Type B pancreatic cell (in vitro differentiated cells): ENCODE measurements around the gene ZNF428. TPM values are rescaled to one million over a fixed set of nuclear protein-coding genes. Genes with fewer than 3 reads are reported as not detected.

Experiments
- DNase-seq: peaks from one replicate; pipeline ENCODE4 v3.0.0; 2021; ENCODE audit warnings: mixed read lengths; ENCODE audit not compliant: unreplicated experiment; ENCODE audit errors: extremely low spot score
- H3K27ac Mint-ChIP-seq: 2 replicates; pipeline ENCODE4 v1.8.0; 2021; ENCODE audit warnings: mild to moderate bottlenecking, mixed read lengths
- H3K27me3 Mint-ChIP-seq: 2 replicates; pipeline ENCODE4 v1.8.0; 2021; ENCODE audit warnings: mixed read lengths
- H3K36me3 Mint-ChIP-seq: 2 replicates; pipeline ENCODE4 v1.8.0; 2021; ENCODE audit warnings: mixed read lengths
- H3K4me1 Mint-ChIP-seq: one replicate; pipeline ENCODE4 v1.8.0; 2021; ENCODE audit warnings: mixed read lengths; ENCODE audit not compliant: unreplicated experiment
- H3K4me3 Mint-ChIP-seq: 2 replicates; pipeline ENCODE4 v1.8.0; 2021; ENCODE audit warnings: mild to moderate bottlenecking, mixed read lengths
- H3K9me3 Mint-ChIP-seq: 2 replicates; pipeline ENCODE4 v1.8.0; 2021; ENCODE audit warnings: mixed read lengths
- total RNA-seq: library from RNA; stranded (reverse); gene quantifications from 2 replicates; pipeline ENCODE4 v1.2.1, GENCODE V29; 2021; ENCODE audit warnings: low replicate concordance
- TF ChIP-seq, protein P1 (sequence below): fragments of 200-600 bp; sonication (generic); conservative IDR thresholded peaks from 2 replicates; pipeline ENCODE4 v1.5.0; 2021; ENCODE audit warnings: antibody characterized with exemption, mild to moderate bottlenecking

ZNF428 gene
- total RNA-seq, 1 donor from 2014 or later = 76.9 TPM

- Mint-ChIP-seq H3K36me3 (peaks cover 12% of the 10 kb centered on the region), H3K4me1 (no peaks in the 10 kb centered on the region), H3K4me3 (no peak overlapping the region), H3K9me3 (no peaks in the 10 kb centered on the region), H3K27ac (no peak overlapping the region), H3K27me3 (no peaks in the 10 kb centered on the region)
- TF ChIP-seq, protein P1, sequence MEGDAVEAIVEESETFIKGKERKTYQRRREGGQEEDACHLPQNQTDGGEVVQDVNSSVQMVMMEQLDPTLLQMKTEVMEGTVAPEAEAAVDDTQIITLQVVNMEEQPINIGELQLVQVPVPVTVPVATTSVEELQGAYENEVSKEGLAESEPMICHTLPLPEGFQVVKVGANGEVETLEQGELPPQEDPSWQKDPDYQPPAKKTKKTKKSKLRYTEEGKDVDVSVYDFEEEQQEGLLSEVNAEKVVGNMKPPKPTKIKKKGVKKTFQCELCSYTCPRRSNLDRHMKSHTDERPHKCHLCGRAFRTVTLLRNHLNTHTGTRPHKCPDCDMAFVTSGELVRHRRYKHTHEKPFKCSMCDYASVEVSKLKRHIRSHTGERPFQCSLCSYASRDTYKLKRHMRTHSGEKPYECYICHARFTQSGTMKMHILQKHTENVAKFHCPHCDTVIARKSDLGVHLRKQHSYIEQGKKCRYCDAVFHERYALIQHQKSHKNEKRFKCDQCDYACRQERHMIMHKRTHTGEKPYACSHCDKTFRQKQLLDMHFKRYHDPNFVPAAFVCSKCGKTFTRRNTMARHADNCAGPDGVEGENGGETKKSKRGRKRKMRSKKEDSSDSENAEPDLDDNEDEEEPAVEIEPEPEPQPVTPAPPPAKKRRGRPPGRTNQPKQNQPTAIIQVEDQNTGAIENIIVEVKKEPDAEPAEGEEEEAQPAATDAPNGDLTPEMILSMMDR = no peak
- no peak for DNase-seq
Observed at GRCh38 chr19:43628646-43629326, 9.4 kb upstream of the ZNF428 start.

DNA sequence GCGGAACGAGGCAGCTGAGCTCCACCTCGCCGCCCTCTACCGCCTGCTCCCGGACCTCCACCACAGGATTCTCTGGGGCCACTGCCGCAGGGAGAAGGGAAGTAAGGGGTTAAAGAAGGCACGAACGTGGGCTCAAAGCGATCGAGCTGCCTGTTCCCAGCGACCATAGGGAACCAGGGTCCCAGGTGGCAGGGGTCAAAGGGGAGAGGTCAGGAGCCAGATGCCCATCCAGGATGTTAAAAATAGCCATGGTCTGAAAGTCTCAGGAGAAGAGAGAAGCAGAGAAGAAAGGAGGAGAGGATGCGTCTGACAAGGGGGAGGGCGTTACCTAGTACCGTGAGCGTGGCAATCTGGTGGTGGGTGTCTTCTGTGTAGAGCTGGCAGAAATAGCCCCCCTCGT lies 7.4 kb upstream of the ZNF428 start:
- Mint-ChIP-seq H3K36me3 (peaks cover 15% of the 10 kb centered on the region), H3K9me3 (no peaks in the 10 kb centered on the region), H3K27me3 (no peaks in the 10 kb centered on the region), H3K4me3 (no peak overlapping the region), H3K4me1 (no peaks in the 10 kb centered on the region), H3K27ac (no peak overlapping the region)
- TF ChIP-seq, protein P1 = no peak
- DNase-seq = no peak

DNA sequence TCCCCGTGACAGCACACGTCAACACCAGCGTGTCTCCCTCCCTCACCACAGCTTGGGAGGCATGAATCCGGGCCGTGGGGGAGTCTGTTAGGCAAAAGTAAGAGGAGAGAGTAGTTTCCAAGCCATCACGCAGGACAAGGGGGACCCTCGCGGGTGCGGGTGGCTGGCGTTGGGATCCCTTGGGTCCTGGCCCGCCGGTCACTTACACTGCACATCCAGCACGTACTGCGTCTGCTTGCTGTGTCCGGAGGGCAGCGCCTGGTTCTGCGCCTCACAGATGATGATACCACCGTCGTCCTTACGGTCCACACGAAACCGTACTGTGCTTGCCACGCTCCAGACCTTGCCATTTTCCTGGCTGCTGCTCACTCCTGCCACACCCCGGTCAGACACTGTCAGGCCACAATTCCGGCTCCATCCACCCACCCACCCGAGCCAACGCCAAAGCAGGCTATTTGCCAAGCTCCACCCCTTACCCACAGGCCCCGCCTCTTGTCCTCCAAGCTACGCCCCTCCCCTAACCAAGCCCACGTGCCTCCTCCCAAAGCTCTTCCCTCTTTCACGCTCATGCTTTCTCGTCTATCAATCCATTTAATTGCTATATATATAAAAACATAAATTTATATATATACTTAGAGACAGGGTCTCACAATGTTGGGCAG lies 6.6 kb upstream of the ZNF428 start:
- TF ChIP-seq, protein P1 = no peak
- Mint-ChIP-seq H3K4me1 (peaks cover 3% of the 10 kb centered on the region), H3K4me3 (no peak overlapping the region), H3K9me3 (no peaks in the 10 kb centered on the region), H3K27ac (no peak overlapping the region), H3K36me3 (peaks cover 19% of the 10 kb centered on the region), H3K27me3 (no peaks in the 10 kb centered on the region)
- no peak for DNase-seq

GRCh38 chr19:43624933-43625332 lies 5.5 kb upstream of the ZNF428 start:
- H3K27ac Mint-ChIP-seq = no peak overlapping the region
- DNase-seq = no peak
- H3K36me3 Mint-ChIP-seq = peaks cover 19% of the 10 kb centered on the region
- TF ChIP-seq, protein P1 = no peak
- H3K4me3 Mint-ChIP-seq = no peak overlapping the region
- H3K27me3 Mint-ChIP-seq = no peaks in the 10 kb centered on the region
- H3K4me1 Mint-ChIP-seq = peaks cover 13% of the 10 kb centered on the region
- no peaks in the 10 kb centered on the region for H3K9me3 Mint-ChIP-seq

- Mint-ChIP-seq H3K4me1 (peaks cover 16% of the 10 kb centered on the region), H3K9me3 (no peaks in the 10 kb centered on the region), H3K36me3 (peaks cover 19% of the 10 kb centered on the region), H3K27me3 (no peaks in the 10 kb centered on the region), H3K4me3 (no peak overlapping the region), H3K27ac (peak overlapping the region; percentile 16)
- TF ChIP-seq, protein P1 = no peak
- DNase-seq = no peak
Observed at GRCh38 chr19:43623889-43624670, 4.7 kb upstream of the ZNF428 start.
